ENCODE measurements around the gene LGALS3BP.
"Not testable (repeated sequence)": the region's sequence is repeated elsewhere in the genome, so short reads cannot be mapped to it uniquely, and the experiment has no call there.

Gene LGALS3BP, protein sequence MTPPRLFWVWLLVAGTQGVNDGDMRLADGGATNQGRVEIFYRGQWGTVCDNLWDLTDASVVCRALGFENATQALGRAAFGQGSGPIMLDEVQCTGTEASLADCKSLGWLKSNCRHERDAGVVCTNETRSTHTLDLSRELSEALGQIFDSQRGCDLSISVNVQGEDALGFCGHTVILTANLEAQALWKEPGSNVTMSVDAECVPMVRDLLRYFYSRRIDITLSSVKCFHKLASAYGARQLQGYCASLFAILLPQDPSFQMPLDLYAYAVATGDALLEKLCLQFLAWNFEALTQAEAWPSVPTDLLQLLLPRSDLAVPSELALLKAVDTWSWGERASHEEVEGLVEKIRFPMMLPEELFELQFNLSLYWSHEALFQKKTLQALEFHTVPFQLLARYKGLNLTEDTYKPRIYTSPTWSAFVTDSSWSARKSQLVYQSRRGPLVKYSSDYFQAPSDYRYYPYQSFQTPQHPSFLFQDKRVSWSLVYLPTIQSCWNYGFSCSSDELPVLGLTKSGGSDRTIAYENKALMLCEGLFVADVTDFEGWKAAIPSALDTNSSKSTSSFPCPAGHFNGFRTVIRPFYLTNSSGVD

DNA sequence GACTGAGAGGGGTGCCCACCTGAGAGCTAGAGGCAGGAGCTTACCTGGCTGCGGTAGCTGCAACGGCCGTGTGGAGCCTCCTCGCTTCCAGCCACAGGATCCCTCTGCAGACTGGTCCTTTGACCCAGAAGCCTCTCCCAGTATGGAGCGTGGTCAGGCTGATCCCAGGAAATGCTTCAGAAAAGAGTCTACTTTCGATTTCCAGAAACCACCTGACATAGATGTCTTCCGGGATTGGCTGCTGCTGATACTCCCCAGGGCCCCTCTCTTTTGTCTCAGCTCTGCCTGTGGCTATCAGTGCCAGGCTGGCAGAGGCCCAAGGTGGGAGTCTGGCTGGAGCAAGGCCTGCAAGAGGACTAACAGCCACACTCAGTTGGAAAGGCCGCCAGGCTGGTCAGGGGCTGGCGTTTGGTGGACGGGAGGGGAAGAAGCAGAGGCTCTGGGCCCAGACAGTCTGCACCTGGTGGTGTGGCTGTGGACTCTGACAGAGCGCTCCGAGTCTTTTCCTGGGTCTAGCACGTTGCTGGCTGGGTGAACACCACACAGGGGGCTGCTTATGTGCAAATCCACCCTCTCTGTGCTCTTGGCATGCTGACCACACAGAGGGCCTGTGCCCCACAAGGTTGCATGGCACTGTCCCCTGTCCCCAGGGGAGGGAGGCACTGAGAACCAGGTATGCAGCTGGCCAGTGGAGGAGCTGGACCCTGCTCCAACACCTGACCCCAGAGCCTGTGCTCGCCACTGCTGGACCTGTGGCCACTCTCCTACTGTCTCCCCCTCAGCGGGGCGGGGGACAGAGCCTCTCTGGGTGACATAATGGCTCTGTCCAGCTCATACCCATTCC, at the start of gene LGALS3BP:
Gene LGALS3BP, minus strand, starts transcription at position 144 of the 844 bp plus-strand sequence. CDS start 2,732 bp downstream, outside the sequence.
- no peak for DNase-seq (ENCODE audit: low spot score)

- peak; percentile 70 for DNase-seq (ENCODE audit: low spot score)
Measured at GRCh38 chr17:79028496-79029326, 49.0 kb upstream of the LGALS3BP start.

- peak; percentile 48 for DNase-seq (ENCODE audit: low spot score)
Measured at GRCh38 chr17:79027925-79028491, 48.3 kb upstream of the LGALS3BP start.

DNA sequence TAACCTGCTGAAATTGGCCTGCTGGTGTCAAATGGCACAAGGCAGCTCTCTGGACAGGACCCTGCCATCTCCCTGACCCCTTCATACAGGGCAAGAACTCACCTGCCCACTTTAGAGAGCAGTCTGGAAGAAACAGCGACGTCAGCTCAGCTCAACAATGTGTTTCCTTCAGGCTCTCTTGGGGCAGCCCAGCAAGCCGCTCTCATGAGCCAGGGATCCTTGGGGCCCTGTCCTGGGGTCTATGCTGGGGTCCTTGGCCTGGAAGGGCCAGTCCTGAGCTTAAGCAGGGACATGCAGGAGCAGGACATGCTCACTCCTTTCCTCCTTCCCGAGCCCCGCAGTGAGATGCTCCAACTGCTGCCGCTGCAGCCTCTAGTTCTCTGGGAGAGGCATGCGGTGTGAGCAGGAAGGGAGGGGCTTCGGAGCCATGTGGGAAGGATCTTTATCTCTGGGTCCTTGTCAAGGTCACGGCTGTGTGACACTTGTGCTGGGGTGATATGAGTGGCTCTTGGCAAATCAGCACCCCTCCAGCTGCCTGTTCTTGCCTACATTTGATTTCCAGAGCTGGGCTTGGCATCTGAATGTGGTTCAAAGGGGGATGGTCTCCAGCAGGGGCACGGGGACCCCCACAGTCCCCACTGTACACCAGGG, 47.7 kb upstream of the LGALS3BP start:
- DNase-seq (ENCODE audit: low spot score), result peak; percentile 37

DNA sequence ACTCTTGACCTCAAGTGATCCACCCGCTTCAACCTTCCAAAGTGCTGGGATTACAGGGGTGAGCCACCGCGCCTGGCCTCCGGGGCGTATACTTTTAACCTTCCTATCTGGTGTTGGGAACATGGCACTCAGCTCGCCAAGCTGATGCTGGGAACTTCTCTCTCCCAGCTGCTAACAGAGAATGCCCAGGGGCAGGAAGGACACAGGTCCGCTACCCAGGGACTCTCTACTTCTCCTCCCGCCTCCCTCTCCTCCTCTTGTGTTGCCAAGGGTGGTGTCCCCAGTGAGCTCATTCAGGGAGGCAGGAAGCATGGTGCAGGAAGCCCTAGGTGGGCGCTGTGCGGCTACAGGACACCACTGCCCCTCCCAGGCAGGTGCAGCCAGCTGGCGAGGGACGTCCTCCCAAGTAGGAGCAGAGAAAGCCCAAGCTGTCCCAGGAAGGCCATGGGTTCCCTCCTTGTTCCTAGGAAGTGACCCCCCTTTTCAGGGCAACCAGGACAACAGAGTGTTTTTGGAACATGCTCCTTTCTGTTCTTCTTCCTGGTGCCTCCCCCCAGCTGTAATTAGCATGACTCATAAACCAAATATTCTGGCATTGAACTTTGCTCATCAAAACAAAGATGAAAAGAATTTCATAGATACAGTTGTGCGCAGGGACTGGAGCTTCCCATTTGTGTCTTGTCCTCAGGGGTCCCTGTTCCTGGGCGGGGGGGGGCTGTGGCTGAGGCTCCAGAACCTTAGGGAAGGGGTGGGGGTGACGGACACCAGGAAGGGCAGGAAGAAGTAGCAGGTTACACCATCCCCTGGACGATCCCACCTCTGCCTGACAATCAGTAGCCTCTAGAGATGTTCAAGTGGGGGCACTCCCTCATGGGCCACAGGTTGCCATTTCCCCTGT, 46.9 kb upstream of the LGALS3BP start:
- DNase-seq (ENCODE audit: low spot score), result peak; percentile 42

- DNase-seq (ENCODE audit: low spot score), result peak; percentile 44
Measured at GRCh38 chr17:79024901-79025737, 45.4 kb upstream of the LGALS3BP start.

DNA sequence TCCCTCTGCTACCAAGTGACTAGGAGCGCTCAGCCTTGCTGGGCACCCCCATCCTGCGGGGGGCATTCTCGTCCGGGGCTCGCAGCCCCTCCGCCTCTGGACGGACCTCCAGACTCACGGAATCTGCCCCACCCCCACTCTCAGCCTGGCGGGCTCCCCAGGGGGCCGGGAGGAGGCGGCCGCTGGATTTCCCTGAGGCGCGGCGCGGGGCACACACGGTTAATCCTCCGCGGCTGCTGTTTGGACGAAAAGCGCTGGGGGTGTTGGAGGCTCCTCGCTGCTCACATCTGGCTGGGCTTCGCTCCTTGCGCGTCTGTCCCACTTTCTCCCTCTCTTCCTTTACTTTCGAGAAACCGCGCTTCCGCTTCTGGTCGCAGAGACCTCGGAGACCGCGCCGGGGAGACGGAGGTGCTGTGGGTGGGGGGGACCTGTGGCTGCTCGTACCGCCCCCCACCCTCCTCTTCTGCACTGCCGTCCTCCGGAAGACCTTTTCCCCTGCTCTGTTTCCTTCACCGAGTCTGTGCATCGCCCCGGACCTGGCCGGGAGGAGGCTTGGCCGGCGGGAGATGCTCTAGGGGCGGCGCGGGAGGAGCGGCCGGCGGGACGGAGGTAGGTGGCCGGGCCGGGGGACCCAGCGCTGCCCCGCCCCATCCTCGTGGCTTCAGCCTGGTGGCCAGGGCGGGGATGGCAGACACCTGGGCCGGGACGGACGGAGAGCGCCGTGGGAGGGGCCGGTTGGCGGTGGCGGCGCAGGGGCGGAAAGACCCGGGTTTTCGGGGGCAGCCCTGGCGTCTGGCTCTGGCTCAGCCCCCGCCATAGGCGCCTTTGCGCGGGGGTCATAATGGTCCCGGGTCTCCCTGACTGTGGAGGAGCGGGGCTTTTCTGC, 44.4 kb upstream of the LGALS3BP start, which contains the start of gene C1QTNF1:
Gene C1QTNF1, plus strand, starts transcription at position 284 of the 886 bp plus-strand sequence. CDS start 19,800 bp downstream, outside the sequence.
- DNase-seq (ENCODE audit: low spot score), result peak; percentile 80

DNA sequence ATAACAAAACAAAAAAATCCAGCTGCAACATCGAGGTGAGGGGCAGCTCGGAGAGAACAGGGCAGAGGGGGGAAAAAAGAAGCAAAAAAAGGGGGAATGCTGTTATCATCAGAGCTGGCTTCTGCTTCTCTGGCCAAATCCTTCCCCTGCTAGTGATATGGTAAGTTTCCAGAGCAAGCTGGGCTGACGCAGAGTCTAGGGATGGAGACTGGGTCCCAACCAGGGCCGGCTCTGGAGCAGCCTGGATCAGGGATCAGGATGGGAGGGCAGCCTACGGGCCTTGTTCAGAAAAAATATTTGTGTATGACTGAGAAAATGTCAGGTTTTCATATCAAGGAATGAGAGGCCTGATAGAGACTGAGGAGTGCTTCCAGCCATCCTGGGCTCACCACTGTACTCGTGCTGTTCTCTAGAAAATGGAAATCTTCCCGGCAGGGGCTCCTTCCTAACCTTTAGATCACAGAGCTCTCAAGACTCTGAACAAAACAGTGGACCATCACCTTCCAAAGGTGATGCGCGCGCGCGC, 43.5 kb upstream of the LGALS3BP start:
- DNase-seq (ENCODE audit: low spot score), result peak; percentile 21

DNA sequence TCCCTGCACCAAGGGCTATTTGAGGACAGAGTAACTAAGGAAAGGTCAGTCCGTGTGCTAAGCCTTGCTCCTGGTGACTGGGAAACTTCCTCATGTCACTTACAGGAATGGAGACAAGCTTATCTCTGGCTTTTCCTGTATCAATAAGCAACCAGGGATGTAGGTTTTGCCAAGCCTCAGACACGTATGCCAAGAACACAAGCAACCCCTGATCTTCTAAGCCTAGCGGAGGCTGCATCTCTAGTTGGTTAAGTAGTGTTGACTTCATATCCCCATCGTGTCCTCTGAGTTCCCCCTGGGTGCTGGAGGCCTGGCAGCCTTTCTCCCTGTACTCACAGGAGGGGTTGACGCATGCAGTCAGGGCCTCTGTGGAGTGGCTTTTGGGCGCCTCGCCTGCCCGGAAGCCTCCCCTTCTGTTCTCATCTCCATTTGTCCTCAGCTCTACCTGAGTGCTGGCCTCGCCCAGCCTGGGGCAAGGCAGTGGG, 42.8 kb upstream of the LGALS3BP start:
- peak; percentile 28 for DNase-seq (ENCODE audit: low spot score)

GRCh38 chr17:79021929-79022328, 42.2 kb upstream of the LGALS3BP start:
- not testable (repeated sequence) for DNase-seq (ENCODE audit: low spot score)

DNA sequence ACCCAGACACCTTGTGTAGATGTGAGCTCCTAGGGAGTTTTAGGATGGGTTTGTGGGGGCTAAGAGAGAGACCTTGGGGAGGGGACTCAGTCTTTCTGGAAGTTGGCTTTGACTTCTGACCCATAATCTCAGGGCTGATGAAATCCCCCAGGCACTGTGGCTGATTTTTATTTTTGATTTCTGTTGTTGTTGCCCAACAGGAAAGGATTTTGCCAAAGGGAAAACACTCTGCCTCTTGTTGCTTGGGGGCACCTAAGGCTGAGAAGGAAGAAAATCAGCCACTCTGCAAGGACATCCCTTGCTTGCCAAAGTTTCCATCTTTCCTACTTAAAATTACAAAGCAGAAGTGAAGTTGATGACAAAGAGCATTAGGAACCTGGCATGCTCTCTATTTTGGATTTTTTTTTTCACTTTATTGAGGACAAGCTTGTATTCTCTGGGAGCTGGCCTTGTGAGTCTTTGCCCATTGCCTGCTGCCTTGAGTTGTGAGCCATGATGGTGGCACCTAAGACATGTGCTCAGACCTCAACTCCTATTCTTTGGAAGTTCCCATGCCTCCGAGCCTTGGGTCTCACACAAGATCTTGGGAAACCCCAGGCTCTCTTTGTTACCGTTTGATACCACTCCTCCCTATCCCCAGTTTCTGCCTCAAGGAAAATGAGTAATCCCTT, 41.0 kb upstream of the LGALS3BP start:
- peak; percentile 27 for DNase-seq (ENCODE audit: low spot score)

DNA sequence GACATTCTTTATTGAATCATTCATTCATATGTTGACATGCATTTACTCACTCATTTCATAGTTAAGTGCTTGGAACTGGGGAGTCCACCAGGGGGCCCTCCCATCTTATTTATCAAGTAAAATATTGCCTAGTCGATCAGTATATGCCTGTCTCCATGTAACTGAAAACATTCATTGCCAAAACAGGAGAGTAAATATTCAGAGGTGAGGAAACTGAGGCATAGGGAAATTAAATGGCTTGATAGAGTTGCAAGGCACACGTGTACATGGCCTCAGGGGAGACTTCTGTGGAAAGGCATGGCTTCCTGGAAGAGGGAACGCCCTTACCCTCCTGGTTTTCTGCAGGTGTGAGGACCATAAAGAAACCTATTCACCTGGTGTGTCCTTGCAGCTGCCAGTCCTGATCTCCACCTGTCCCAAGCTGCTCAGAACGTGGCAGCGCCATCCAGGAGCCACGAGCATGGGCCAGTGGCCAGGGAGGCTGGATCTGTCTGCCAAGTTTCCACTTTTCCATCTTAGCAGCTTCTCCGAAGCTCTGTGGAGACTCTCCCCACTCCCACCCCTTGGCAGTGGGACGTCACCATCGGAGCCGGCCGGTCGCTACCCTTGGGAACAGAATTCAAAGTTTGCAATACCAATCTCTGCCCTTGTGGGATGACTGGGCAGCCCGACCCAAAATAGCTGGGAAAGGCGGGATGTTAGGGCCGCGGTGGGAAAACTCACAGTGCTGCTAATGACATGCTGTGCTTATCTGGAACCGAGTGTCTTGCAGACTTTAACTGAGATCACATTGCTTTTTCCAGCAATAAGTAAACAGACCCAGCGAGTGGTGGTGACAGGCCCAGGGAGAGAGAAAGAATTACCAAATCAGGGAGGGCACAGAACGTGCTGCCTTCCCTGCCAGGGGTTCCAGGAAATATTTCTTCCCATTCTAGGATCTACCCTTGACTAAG, 40.2 kb upstream of the LGALS3BP start:
- peak; percentile 68 for DNase-seq (ENCODE audit: low spot score)

GRCh38 chr17:79019261-79019631, 39.5 kb upstream of the LGALS3BP start:
- DNase-seq (ENCODE audit: low spot score), result no peak

GRCh38 chr17:79018370-79018695, 38.6 kb upstream of the LGALS3BP start:
- DNase-seq (ENCODE audit: low spot score), result no peak

- no peak for DNase-seq (ENCODE audit: low spot score)
Measured at GRCh38 chr17:79017546-79018369, 38.0 kb upstream of the LGALS3BP start.

Data from D341Med (cell line).